HepG2 (cell line): ENCODE measurements around the gene SNRPB2. TPM values are rescaled to one million over a fixed set of nuclear protein-coding genes. Genes with fewer than 3 reads are reported as not detected.
A peak's percentile ranks its signal among the peaks of the same experiment; 100 is the strongest.

Source experiments
- BCLAF1 ChIP-seq: fragments of 450-650 bp; IDR thresholded peaks from 2 replicates; pipeline ENCODE4 v1.6.1; 2017; ENCODE audit warnings: mild to moderate bottlenecking
- CHCHD3 ChIP-seq: sonication (generic); formaldehyde crosslinking; IDR thresholded peaks from 2 replicates; pipeline ENCODE4 v1.8.0; 2022; ENCODE audit warnings: mild to moderate bottlenecking, missing genetic modification reagents, moderate library complexity
- CSRNP1 ChIP-seq: sonication (generic); formaldehyde crosslinking; IDR thresholded peaks from 2 replicates; pipeline ENCODE4 v1.8.1; 2023; ENCODE audit warnings: mild to moderate bottlenecking, missing genetic modification reagents
- GATAD2A ChIP-seq: IDR thresholded peaks from 2 replicates; pipeline ENCODE4 v1.6.1; 2016
- HBP1 ChIP-seq: IDR thresholded peaks from 2 replicates; pipeline ENCODE4 v1.6.1; 2016; ENCODE audit warnings: low read depth, control low read depth
- JDP2 ChIP-seq: sonication (generic); formaldehyde crosslinking; IDR thresholded peaks from 2 replicates; pipeline ENCODE4 v1.8.1; 2022; ENCODE audit warnings: missing genetic modification reagents, borderline replicate concordance
- MEIS2 ChIP-seq: sonication (generic); formaldehyde crosslinking; IDR thresholded peaks from 2 replicates; pipeline ENCODE4 v1.9.0; 2021; ENCODE audit warnings: mild to moderate bottlenecking, missing genetic modification reagents
- MLX ChIP-seq: IDR thresholded peaks from 2 replicates; pipeline ENCODE4 v1.6.1; 2016
- MTA1 ChIP-seq: sonication (generic); formaldehyde crosslinking; IDR thresholded peaks from 2 replicates; pipeline ENCODE4 v1.4.0; 2020; ENCODE audit warnings: missing genetic modification reagents, mild to moderate bottlenecking, borderline replicate concordance
- NCOR1 ChIP-seq: fragments of 200-600 bp; sonication (generic); IDR thresholded peaks from 2 replicates; pipeline ENCODE4 v1.7.0; 2017; ENCODE audit warnings: antibody characterized with exemption, low read length, borderline replicate concordance
- NKX3-1 ChIP-seq: sonication (generic); formaldehyde crosslinking; IDR thresholded peaks from 2 replicates; pipeline ENCODE4 v1.5.0; 2020; ENCODE audit warnings: missing genetic modification reagents
- NPAS2 ChIP-seq: sonication (generic); formaldehyde crosslinking; IDR thresholded peaks from 2 replicates; pipeline ENCODE4 v1.8.0; 2022; ENCODE audit warnings: mild to moderate bottlenecking, missing genetic modification reagents, borderline replicate concordance
- NR0B2 ChIP-seq: sonication (generic); formaldehyde crosslinking; IDR thresholded peaks from 2 replicates; pipeline ENCODE4 v1.4.0; 2020; ENCODE audit warnings: mild to moderate bottlenecking, missing genetic modification reagents
- NR1H2 ChIP-seq: sonication (generic); formaldehyde crosslinking; IDR thresholded peaks from 2 replicates; pipeline ENCODE4 v1.8.1; 2022; ENCODE audit warnings: low read depth, missing genetic modification reagents, borderline replicate concordance
- RCOR2 ChIP-seq: IDR thresholded peaks from 2 replicates; pipeline ENCODE4 v1.6.1; 2016; ENCODE audit warnings: missing biosample characterization, missing genetic modification reagents
- SNAI1 ChIP-seq: sonication (generic); formaldehyde crosslinking; IDR thresholded peaks from 2 replicates; pipeline ENCODE4 v1.5.0; 2020; ENCODE audit warnings: mild to moderate bottlenecking, missing genetic modification reagents, borderline replicate concordance
- XBP1 ChIP-seq: sonication (generic); formaldehyde crosslinking; IDR thresholded peaks from 2 replicates; pipeline ENCODE4 v1.5.0; 2020; ENCODE audit warnings: missing genetic modification reagents
- ZNF337 ChIP-seq: sonication (generic); formaldehyde crosslinking; IDR thresholded peaks from 2 replicates; pipeline ENCODE4 v1.5.1; 2020; ENCODE audit warnings: missing genetic modification reagents, low read depth, mild to moderate bottlenecking, borderline replicate concordance
- ZNF44 ChIP-seq: sonication (generic); formaldehyde crosslinking; IDR thresholded peaks from 2 replicates; pipeline ENCODE4 v1.5.1; 2020; ENCODE audit warnings: mild to moderate bottlenecking, missing genetic modification reagents
- ZNF512B ChIP-seq: sonication (generic); formaldehyde crosslinking; IDR thresholded peaks from 2 replicates; pipeline ENCODE4 v1.5.1; 2020; ENCODE audit warnings: missing genetic modification reagents, mild to moderate bottlenecking, borderline replicate concordance
- ZNF619 ChIP-seq: sonication (generic); formaldehyde crosslinking; IDR thresholded peaks from 2 replicates; pipeline ENCODE4 v1.4.0; 2020; ENCODE audit warnings: mild to moderate bottlenecking, missing genetic modification reagents
- polyA plus RNA-seq, 8 experiments: library from polyadenylated mRNA; depleted of rRNA in 3 of 8; stranded (reverse) in 7 of 8; unstranded in 1 of 8; fragments of >200 nt; fragmentation: Illumina TruSeq in 4 of 8; extraction: Trizol in 4 of 8; gene quantifications; 2 replicates each; pipeline versions ENCODE4 v1.2.1 to v1.2.3, GENCODE V29; 2011 to 2016; ENCODE audit warnings: low read depth in 4 of 8, missing spikeins in 1 of 8, mixed read lengths in 1 of 8; ENCODE audit not compliant: insufficient read depth in 1 of 8
- total RNA-seq, 5 experiments: library from RNA; depleted of rRNA; stranded (reverse); fragments of >200 nt; fragmentation: Illumina TruSeq; extraction: Trizol; gene quantifications; 2 replicates each; pipeline ENCODE4 v1.2.3, GENCODE V29; 2016; ENCODE audit warnings: low read depth in 1 of 5

SNRPB2 gene
- total and polyA plus RNA-seq, 2 of the 13 experiments (the other 11 are each of a cell fraction or from before 2014, with no cell fraction given), result 107 to 204 TPM

GRCh38 chr20:16761305-16761829 is 31.5 kb downstream of the SNRPB2 start (continued):
- TF ChIP-seq ZNF337 (CRISPR knock-in tag) (no peak), XBP1 (no peak), GATAD2A (CRISPR knock-in tag) (0 out of 2 replicates have a peak, but pooled peaks have one; percentile 31), CHCHD3 (CRISPR knock-in tag) (no peak), MEIS2 (CRISPR knock-in tag) (no peak), NKX3-1 (CRISPR knock-in tag) (no peak), NR0B2 (no peak), ZNF44 (CRISPR knock-in tag) (no peak), CSRNP1 (CRISPR knock-in tag) (no peak), NCOR1 (no peak), JDP2 (CRISPR knock-in tag) (no peak), MLX (CRISPR knock-in tag) (no peak), BCLAF1 (no peak), ZNF512B (CRISPR knock-in tag) (no peak), NPAS2 (CRISPR knock-in tag) (no peak), NR1H2 (CRISPR knock-in tag) (no peak), MTA1 (CRISPR knock-in tag) (no peak), ZNF619 (no peak), SNAI1 (CRISPR knock-in tag) (no peak), HBP1 (CRISPR knock-in tag) (no peak), RCOR2 (CRISPR knock-in tag) (no peak)
